Measurements from ENCODE around the gene TP53. TPM values are rescaled to one million over a fixed set of nuclear protein-coding genes. Genes with fewer than 3 reads are reported as not detected.

Gene TP53
- total and polyA plus RNA-seq, 10 of the 15 experiments (the other 5 are each of a cell fraction or from before 2014, with no cell fraction given) = 35.6 to 162 (median 75.9) TPM

GRCh38 chr17:7673239-7673638 is 14.1 kb downstream of the TP53 start (continued):
- TF ChIP-seq, protein P1, sequence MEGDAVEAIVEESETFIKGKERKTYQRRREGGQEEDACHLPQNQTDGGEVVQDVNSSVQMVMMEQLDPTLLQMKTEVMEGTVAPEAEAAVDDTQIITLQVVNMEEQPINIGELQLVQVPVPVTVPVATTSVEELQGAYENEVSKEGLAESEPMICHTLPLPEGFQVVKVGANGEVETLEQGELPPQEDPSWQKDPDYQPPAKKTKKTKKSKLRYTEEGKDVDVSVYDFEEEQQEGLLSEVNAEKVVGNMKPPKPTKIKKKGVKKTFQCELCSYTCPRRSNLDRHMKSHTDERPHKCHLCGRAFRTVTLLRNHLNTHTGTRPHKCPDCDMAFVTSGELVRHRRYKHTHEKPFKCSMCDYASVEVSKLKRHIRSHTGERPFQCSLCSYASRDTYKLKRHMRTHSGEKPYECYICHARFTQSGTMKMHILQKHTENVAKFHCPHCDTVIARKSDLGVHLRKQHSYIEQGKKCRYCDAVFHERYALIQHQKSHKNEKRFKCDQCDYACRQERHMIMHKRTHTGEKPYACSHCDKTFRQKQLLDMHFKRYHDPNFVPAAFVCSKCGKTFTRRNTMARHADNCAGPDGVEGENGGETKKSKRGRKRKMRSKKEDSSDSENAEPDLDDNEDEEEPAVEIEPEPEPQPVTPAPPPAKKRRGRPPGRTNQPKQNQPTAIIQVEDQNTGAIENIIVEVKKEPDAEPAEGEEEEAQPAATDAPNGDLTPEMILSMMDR (IDR thresholded peaks at IDR 0.05 in 2 of 3, conservative IDR thresholded peaks at IDR 0.05 in 1 of 3; ENCODE audit: control insufficient read depth in 2 of 3, extremely low read depth in 1 of 3, insufficient read depth in 1 of 3, low read depth in 3 of 3, low read length in 3 of 3) = peak; percentile 5 to 52 (median 38); a peak in 4 of 6 replicates

DNA sequence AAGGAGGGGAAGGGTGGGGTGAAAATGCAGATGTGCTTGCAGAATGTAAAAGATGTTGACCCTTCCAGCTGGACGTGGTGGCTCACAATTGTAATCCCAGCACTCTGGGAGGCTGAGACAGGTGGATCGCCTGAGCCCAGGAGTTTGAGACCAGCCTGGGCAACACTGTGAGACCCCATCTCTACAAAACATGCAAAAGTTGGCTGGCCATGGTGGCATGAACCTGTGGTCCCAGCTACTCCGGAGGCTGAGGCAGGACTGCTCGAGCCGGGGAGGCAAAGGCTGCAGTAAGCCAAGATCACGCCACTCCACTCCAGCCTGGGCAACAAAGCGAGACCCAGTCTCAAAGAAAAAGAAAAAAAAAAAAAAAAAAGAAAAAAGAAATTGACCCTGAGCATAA is 18.8 kb downstream of the TP53 start:
- H3K27ac ChIP-seq (ENCODE audit: control insufficient read depth, insufficient read depth) = no peak overlapping the region
- ChIA-PET SMC1A (ENCODE audit: uncharacterized antibody, unreplicated experiment) (no interaction called here), POLR2A (no interaction called here), RAD21 (ENCODE audit: unreplicated experiment) (no interaction called here), CTCF (interaction anchor here (1.6 kb wide), 1 partner anchor 17 kb away, joined by 5 read pairs; no protein-coding TSS in a partner anchor)
- no peak for FAIRE-seq
- no peak for ATAC-seq
- no peak for DNase-seq (ENCODE audit: low read depth, low spot score)
- TF ChIP-seq CHD1 (IDR thresholded peaks at IDR 0.05; ENCODE audit: low read depth, low read length) (no peak), SIN3A (IDR thresholded peaks at IDR 0.05; ENCODE audit: low read depth, low read length) (no peak), RUNX3 (IDR thresholded peaks at IDR 0.05; ENCODE audit: low read length) (no peak), NFYA (IDR thresholded peaks at IDR 0.05; ENCODE audit: borderline replicate concordance, low read depth, low read length) (no peak), BCL11A (IDR thresholded peaks at IDR 0.05; ENCODE audit: low read depth, low read length) (no peak), CREB1 (IDR thresholded peaks at IDR 0.05; ENCODE audit: low read depth) (no peak), NBN (IDR thresholded peaks at IDR 0.05) (no peak), NR2F1 (conservative IDR thresholded peaks at IDR 0.05) (no peak), YBX1 (IDR thresholded peaks at IDR 0.05) (no peak), BMI1 (IDR thresholded peaks at IDR 0.05; ENCODE audit: borderline replicate concordance) (no peak), RBBP5 (conservative IDR thresholded peaks at IDR 0.05) (no peak), NR2C2 (IDR thresholded peaks at IDR 0.05; ENCODE audit: borderline replicate concordance, control insufficient read depth, insufficient read length, low read depth) (no peak)
- TF ChIP-seq, protein P2, sequence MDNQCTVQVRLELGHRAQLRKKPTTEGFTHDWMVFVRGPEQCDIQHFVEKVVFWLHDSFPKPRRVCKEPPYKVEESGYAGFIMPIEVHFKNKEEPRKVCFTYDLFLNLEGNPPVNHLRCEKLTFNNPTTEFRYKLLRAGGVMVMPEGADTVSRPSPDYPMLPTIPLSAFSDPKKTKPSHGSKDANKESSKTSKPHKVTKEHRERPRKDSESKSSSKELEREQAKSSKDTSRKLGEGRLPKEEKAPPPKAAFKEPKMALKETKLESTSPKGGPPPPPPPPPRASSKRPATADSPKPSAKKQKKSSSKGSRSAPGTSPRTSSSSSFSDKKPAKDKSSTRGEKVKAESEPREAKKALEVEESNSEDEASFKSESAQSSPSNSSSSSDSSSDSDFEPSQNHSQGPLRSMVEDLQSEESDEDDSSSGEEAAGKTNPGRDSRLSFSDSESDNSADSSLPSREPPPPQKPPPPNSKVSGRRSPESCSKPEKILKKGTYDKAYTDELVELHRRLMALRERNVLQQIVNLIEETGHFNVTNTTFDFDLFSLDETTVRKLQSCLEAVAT (IDR thresholded peaks at IDR 0.05) = no peak
- TF ChIP-seq, protein P3, sequence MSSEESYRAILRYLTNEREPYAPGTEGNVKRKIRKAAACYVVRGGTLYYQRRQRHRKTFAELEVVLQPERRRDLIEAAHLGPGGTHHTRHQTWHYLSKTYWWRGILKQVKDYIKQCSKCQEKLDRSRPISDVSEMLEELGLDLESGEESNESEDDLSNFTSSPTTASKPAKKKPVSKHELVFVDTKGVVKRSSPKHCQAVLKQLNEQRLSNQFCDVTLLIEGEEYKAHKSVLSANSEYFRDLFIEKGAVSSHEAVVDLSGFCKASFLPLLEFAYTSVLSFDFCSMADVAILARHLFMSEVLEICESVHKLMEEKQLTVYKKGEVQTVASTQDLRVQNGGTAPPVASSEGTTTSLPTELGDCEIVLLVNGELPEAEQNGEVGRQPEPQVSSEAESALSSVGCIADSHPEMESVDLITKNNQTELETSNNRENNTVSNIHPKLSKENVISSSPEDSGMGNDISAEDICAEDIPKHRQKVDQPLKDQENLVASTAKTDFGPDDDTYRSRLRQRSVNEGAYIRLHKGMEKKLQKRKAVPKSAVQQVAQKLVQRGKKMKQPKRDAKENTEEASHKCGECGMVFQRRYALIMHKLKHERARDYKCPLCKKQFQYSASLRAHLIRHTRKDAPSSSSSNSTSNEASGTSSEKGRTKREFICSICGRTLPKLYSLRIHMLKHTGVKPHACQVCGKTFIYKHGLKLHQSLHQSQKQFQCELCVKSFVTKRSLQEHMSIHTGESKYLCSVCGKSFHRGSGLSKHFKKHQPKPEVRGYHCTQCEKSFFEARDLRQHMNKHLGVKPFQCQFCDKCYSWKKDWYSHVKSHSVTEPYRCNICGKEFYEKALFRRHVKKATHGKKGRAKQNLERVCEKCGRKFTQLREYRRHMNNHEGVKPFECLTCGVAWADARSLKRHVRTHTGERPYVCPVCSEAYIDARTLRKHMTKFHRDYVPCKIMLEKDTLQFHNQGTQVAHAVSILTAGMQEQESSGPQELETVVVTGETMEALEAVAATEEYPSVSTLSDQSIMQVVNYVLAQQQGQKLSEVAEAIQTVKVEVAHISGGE (CRISPR knock-in tag; IDR thresholded peaks at IDR 0.05) = no peak
- H3K9me3 ChIP-seq (replicated peaks; ENCODE audit: control insufficient read depth, insufficient read depth, low read length) = peaks cover 2% of the 10 kb centered on the region
- no peak overlapping the region for H3K4me2 ChIP-seq (ENCODE audit: control insufficient read depth, insufficient read depth)
- H3K36me3 ChIP-seq (ENCODE audit: control insufficient read depth in 2 of 2, insufficient read depth in 2 of 2, low read length in 1 of 2) = peaks cover 10 to 28% of the 10 kb centered on the region in 2 experiments; a peak in 3 of 4 replicates
- H2AFZ ChIP-seq (ENCODE audit: control insufficient read depth, low read depth, low read length) = no peak overlapping the region
- no TSS peak for BruUV-seq (replicated peaks)
- in situ Hi-C loops (cut with MboI) = no loop called here
- 94% methylated on average over 7 of the region's 7 CpGs for WGBS (ENCODE audit: insufficient coverage, insufficient replicate concordance, low lambda C conversion rate, missing lambda C conversion rate)
- H3K4me1 ChIP-seq (ENCODE audit: control insufficient read depth, insufficient read depth, low read length) = no peaks in the 10 kb centered on the region
- no peaks in the 10 kb centered on the region for H4K20me1 ChIP-seq (ENCODE audit: control insufficient read depth, insufficient read depth)
- H3K9ac ChIP-seq (ENCODE audit: control insufficient read depth, insufficient read depth, low read length) = no peak overlapping the region
- intact Hi-C loops (cut with micrococcal nuclease; ENCODE audit: unreplicated experiment) = no loop called here
- no peak overlapping the region for H3K4me3 ChIP-seq
- H3K79me2 ChIP-seq (ENCODE audit: control insufficient read depth, insufficient read depth, low read length) = no peaks in the 10 kb centered on the region
- H3K27me3 ChIP-seq (replicated peaks in 1 of 2; ENCODE audit: control insufficient read depth in 2 of 2, insufficient read depth in 2 of 2, low read length in 1 of 2) = no peaks in the 10 kb centered on the region

All from GM12878 (cell line).